T-helper 17 cell (primary cell): ENCODE data around the gene LSM3. TPM values are rescaled to one million over a fixed set of nuclear protein-coding genes. Genes with fewer than 3 reads are reported as not detected.

Source experiments
- ATAC-seq: fragments of 150-1000 bp; cut with Tn5 transposase; 2 replicates; pipeline ENCODE4 v1.10.0; 2021; ENCODE audit warnings: mild to moderate bottlenecking, moderate library complexity
- DNase-seq, 3 donors: peaks; one replicate each; pipeline versions ENCODE4 v3.0.0 to v3.0.0-alpha.2; 2020 to 2021
- H3K9me3 ChIP-seq: one replicate; pipeline ENCODE4 v1.7.0; 2013; ENCODE audit warnings: low read length, mild to moderate bottlenecking; ENCODE audit not compliant: control insufficient read depth, poor library complexity, severe bottlenecking
- H3K27ac Mint-ChIP-seq: one replicate; pipeline ENCODE4 v1.8.0; 2022; ENCODE audit warnings: mild to moderate bottlenecking, moderate library complexity, mixed read lengths
- H3K27me3 Mint-ChIP-seq: one replicate; pipeline ENCODE4 v1.8.0; 2022; ENCODE audit warnings: mixed read lengths
- H3K36me3 Mint-ChIP-seq: one replicate; pipeline ENCODE4 v1.8.0; 2022; ENCODE audit warnings: low read depth, mixed read lengths
- H3K4me1 Mint-ChIP-seq: one replicate; pipeline ENCODE4 v1.8.0; 2022; ENCODE audit warnings: mild to moderate bottlenecking, mixed read lengths
- H3K4me3 Mint-ChIP-seq: one replicate; pipeline ENCODE4 v1.8.0; 2022; ENCODE audit warnings: mild to moderate bottlenecking, moderate library complexity, mixed read lengths
- total RNA-seq, 4 donors: library from RNA in 2 of 4; stranded (reverse) in 2 of 4; gene quantifications; one replicate each; pipeline ENCODE4 v1.2.3 and lab custom pipeline; 2022 to 2026

The LSM3 gene
- total RNA-seq, 2 donors from 2014 or later, result 5.5 to 6.3 TPM

DNA sequence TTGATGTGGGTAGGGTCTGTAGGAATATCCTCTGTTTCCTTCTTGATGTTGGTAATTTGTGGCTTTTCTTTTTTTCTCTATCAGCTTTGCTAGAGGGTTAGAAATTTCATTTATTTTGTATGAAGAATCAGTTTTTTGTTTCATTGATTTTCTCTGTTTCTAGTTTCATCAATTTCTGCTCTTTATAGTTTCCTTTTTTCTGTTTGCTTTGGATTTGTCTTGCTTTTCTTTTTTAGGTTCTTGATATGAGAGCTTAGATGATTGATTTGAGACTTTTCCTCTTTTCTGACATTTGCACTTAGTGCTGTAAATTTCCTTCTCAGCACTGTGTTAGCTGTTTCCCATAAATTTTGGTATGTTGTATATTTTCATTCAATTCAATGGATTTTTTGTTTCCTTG, 61.3 kb downstream of the LSM3 start:
- Mint-ChIP-seq H3K27me3 (peaks cover 44% of the 10 kb centered on the region), H3K27ac (no peak overlapping the region), H3K36me3 (peaks cover 3% of the 10 kb centered on the region), H3K4me3 (no peak overlapping the region), H3K4me1 (peaks cover 2% of the 10 kb centered on the region)
- H3K9me3 ChIP-seq, result no peaks in the 10 kb centered on the region
- DNase-seq, result no peak
- ATAC-seq, result no peak

DNA sequence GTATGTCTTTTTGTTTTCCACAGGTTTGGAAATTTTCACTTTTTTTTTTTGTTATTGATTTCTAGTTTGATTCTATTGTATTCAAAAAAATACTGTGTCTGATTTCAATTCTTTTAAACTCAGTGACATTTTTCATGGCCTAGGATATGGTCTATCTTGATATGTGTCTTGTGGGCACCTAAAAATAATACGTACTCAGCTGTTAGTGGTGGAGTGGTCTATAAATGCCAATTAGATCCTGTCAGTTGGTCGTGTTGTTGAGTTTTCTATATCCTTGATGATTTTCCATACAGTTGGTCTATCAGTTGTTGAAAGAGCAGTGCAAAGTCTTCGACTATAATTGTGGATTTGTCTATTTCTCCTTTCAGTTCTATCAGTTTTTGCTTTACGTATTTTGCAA, 61.7 kb downstream of the LSM3 start:
- peaks cover 3% of the 10 kb centered on the region for H3K36me3 Mint-ChIP-seq
- ATAC-seq (no peak), DNase-seq (no peak)
- H3K4me1 Mint-ChIP-seq, result peaks cover 2% of the 10 kb centered on the region
- no peaks in the 10 kb centered on the region for H3K9me3 ChIP-seq
- no peak overlapping the region for H3K4me3 Mint-ChIP-seq
- H3K27me3 Mint-ChIP-seq, result peaks cover 44% of the 10 kb centered on the region
- no peak overlapping the region for H3K27ac Mint-ChIP-seq

DNA sequence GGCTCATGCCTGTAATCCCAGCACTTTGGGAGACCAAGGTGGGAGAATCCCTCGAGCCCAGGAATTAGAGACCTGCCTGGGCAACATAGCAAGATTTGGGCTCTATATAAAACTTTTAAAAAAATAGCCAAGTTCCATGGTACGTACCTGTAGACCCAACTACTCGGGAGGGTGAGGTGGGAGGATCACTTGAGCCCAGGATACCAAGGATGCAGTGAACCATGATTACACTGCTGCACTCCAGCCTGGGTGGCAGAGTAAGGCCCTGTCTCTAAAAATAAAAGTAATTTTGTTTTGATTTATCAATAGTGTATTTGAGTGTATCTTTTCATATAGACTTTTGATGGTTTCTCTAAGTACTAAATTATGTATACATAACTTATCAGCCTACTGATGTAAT, 63.1 kb downstream of the LSM3 start:
- H3K4me3 Mint-ChIP-seq, result no peak overlapping the region
- peaks cover 46% of the 10 kb centered on the region for H3K27me3 Mint-ChIP-seq
- no peaks in the 10 kb centered on the region for H3K9me3 ChIP-seq
- peaks cover 3% of the 10 kb centered on the region for H3K36me3 Mint-ChIP-seq
- H3K27ac Mint-ChIP-seq, result no peak overlapping the region
- ATAC-seq, result no peak
- H3K4me1 Mint-ChIP-seq, result peaks cover 2% of the 10 kb centered on the region
- no peak for DNase-seq

DNA sequence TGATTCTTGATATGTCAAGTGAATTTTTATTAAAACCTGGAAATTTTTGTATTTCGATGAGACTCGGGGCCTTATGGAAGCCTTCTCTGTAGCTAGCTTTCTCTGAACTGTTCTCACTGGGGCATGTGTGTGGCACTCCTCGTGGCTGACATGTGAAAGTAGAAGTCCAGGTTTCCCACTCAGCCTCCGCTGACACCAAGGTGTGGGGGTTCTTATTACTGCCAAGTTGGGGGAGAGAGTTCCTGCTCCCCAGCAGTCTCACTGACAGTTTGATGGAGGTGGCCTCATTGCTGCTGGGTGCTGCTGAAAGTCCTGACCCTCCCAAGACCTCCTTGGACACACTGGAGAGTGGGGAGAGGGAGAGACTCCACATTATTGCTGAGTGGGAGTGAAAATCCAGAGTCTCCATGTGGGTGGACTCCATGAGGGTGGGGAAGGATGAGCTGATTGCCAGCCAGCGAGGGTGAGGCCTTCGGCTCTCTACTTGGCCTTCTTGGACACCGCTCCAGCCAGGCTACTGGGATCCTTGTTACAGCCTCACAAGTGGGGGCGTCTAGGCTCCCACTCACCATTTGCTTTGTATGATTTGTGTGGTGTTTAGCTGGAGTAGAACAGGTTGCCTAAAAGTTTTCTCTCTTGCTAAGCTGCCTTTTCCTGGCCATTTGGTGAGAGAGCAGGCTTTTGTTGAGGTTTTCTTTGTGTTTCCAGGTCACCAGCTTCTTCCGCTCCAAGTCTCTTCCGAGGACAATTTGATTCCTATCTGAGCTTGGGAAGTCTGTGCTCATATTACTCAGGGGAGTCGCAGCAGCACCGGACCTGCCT, 64.1 kb downstream of the LSM3 start:
- Mint-ChIP-seq H3K36me3 (peaks cover 3% of the 10 kb centered on the region), H3K27me3 (peaks cover 51% of the 10 kb centered on the region), H3K27ac (peak overlapping the region; percentile 63), H3K4me1 (peaks cover 2% of the 10 kb centered on the region), H3K4me3 (no peak overlapping the region)
- H3K9me3 ChIP-seq, result no peaks in the 10 kb centered on the region
- no peak for DNase-seq
- no peak for ATAC-seq

DNA sequence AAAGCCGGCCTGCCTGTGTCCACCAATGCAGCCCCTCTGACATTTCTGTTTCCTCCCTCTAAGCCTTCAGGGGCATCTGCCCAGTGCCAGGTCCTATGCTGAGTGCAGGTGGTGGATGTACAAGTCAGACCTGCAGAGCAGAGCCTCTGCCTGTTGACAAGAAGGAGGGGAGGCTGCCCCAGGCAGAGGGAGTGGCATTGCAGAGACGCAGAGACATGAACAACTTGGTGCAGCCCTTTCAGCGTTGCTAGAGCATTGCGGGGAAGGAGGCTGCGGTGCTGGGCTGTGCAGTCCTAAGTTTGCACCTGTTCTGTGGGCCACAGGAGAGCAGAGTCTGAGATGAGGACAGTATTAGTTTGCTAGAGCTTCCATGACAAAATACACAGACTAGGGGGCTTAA, 65.2 kb downstream of the LSM3 start:
- no peaks in the 10 kb centered on the region for H3K9me3 ChIP-seq
- Mint-ChIP-seq H3K36me3 (peaks cover 3% of the 10 kb centered on the region), H3K4me3 (no peak overlapping the region), H3K27me3 (peaks cover 46% of the 10 kb centered on the region), H3K4me1 (peaks cover 2% of the 10 kb centered on the region), H3K27ac (no peak overlapping the region)
- no peak for DNase-seq
- ATAC-seq, result no peak

DNA sequence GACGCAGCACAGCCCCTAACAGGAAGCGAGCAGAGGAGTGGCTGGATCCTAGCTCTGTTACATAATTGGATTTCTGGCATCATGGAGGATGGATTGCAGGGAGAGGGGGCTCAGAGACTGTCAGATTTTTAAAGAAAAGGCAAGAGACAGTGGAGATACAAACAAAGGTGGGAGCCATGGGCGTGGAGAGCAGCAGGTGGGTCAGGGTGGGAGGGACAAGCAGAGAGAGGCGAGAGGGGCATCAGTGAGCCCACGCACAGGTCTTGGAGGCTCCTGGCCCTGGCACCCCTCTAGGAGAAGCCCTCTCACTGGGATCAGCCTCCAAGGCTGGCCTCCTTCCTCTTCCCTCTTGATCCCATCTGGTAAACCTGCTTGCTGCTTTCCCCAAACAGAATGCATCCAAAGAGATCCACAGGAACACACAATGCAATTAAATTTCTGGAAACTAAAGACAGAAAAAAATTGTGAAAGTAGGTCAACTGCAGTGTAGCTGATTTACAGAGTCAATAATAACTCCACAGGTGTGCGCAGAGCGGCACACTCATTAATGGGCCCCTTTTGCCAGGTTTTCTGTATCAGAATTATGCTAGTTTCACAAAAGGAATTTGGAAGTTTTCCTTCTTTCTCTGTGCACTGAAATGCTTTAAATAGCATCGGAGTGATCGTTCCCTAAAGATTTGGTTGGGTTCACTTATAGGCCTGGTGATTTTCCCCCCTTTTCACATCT, 66.1 kb downstream of the LSM3 start:
- ATAC-seq (no peak), DNase-seq (no peak)
- peaks cover 3% of the 10 kb centered on the region for H3K36me3 Mint-ChIP-seq
- H3K9me3 ChIP-seq, result no peaks in the 10 kb centered on the region
- no peak overlapping the region for H3K4me3 Mint-ChIP-seq
- H3K27me3 Mint-ChIP-seq, result peaks cover 50% of the 10 kb centered on the region
- no peak overlapping the region for H3K27ac Mint-ChIP-seq
- H3K4me1 Mint-ChIP-seq, result peaks cover 2% of the 10 kb centered on the region

DNA sequence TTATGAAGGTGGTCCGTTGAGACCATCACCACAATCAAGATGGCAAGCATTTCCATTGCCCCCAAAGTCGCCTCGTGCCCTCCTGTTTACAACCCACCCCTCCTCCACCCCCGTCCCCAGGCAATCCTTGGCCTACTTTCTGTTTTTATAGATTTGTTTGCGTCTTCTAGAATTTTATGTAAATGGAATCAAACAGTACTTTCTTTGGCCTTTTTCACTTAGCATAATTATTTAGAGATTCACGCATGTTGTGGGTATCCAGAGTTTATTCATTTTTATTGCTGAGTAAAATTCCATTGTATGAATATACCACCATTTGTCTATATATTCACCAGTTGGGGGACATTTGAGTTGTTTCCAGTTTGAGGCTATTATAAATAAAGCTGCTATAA, 66.6 kb downstream of the LSM3 start:
- no peak for ATAC-seq
- peaks cover 50% of the 10 kb centered on the region for H3K27me3 Mint-ChIP-seq
- no peak overlapping the region for H3K27ac Mint-ChIP-seq
- H3K4me3 Mint-ChIP-seq, result no peak overlapping the region
- no peak for DNase-seq
- H3K36me3 Mint-ChIP-seq, result peaks cover 3% of the 10 kb centered on the region
- no peaks in the 10 kb centered on the region for H3K4me1 Mint-ChIP-seq
- H3K9me3 ChIP-seq, result no peaks in the 10 kb centered on the region

DNA sequence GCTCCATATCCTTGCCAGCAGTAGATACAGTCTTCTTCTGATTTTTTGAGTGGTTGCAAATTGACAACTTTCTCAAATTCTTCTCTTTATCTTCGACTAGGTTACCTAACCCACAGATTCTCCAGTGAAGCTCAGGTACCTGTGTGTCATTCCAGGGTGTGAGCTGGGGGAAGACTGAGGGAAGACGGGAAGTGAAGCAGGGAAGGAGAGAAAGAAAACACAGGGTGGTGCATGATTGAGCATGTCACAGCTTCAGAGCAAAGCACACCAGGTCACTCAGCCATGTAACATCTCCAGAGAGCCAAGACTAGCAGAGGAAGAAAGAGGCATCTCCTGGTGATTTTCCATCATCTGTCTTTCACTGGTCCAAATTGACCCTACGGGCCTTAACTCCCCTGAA, 67.2 kb downstream of the LSM3 start:
- ATAC-seq (no peak), DNase-seq (no peak)
- Mint-ChIP-seq H3K27ac (no peak overlapping the region), H3K36me3 (peaks cover 3% of the 10 kb centered on the region), H3K4me3 (no peak overlapping the region), H3K27me3 (peaks cover 50% of the 10 kb centered on the region), H3K4me1 (no peaks in the 10 kb centered on the region)
- H3K9me3 ChIP-seq, result no peaks in the 10 kb centered on the region

DNA sequence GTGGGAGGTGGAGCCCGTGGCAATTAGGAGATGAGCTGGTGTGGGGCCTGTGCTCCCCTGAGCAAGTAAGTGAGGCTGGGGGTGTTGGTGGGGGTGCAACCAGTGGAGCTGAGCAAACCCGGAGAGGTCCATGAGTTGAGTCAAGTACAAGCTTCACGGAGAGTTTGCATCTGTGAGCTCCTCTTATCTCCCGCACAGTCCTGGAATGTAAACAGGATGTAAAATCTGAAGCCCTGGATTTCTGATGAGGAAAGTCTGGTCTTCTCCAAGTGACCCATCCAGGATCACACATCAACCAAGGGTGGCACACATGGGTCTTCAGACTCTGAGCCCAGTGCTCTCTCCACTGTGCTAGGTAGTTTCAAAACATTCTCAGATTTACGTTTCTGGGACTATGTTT, 67.8 kb downstream of the LSM3 start:
- Mint-ChIP-seq H3K27ac (no peak overlapping the region), H3K4me1 (no peaks in the 10 kb centered on the region), H3K27me3 (peaks cover 50% of the 10 kb centered on the region)

DNA sequence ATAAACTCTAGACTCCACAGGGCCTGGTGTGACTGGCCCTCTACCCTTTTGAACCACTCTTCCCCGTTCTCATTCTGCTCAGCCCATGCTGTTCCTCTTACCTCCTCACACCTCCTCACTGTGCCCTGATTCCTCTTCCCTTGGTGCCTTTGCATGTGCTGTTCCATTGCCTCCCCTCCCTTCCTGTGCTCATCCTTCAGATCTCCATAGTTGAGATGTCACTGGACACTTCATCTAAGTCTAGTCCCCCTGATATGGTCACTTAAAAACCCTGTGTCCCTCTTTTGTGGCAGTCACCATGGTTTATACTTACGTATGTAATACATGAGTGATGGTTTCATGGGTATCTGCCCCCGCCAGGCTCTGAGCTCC, 69.8 kb downstream of the LSM3 start:
- Mint-ChIP-seq H3K4me1 (no peaks in the 10 kb centered on the region), H3K27me3 (peaks cover 48% of the 10 kb centered on the region), H3K27ac (no peak overlapping the region), H3K4me3 (no peak overlapping the region), H3K36me3 (peaks cover 3% of the 10 kb centered on the region)
- DNase-seq (no peak), ATAC-seq (no peak)
- no peaks in the 10 kb centered on the region for H3K9me3 ChIP-seq

More for the DNA sequence above, 67.8 kb downstream of the LSM3 start:
- H3K9me3 ChIP-seq, result no peaks in the 10 kb centered on the region
- no peak overlapping the region for H3K4me3 Mint-ChIP-seq
- no peak for ATAC-seq
- peaks cover 3% of the 10 kb centered on the region for H3K36me3 Mint-ChIP-seq
- DNase-seq, result no peak

DNA sequence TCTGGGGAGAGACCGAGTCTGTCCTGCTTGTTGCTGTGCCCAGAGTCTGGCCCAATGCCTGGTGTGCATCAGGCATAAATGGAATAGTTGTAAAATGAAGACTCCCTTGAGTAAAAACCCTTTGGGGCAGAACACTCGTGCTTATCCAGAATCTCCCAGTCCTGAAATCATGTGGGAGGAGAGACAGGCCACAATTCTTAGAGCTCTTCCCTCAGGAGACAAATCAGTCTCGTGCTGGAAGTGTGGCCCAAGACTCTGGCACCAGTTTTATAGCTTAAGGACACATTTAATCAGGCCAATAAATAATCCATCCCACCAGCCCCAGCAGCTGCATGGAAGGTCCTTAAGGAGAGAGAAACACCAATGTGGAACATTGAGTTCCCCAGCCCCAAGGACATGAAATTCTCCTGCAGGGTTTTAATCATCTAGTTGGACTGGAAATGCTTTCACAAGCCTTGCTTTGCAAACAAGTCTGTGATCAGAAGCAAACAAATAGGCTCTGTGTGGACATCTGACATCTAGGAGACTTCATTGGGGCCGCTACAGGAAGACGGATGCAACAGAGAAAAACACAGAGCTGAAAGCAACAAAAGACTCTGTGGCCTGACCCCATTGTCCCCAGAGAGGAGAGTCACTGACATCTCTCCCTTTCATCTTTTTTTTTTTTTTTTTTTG, 70.4 kb downstream of the LSM3 start:
- peaks cover 48% of the 10 kb centered on the region for H3K27me3 Mint-ChIP-seq
- ATAC-seq (no peak), DNase-seq (no peak)

More for the DNA sequence above, 70.4 kb downstream of the LSM3 start:
- no peaks in the 10 kb centered on the region for H3K9me3 ChIP-seq
- Mint-ChIP-seq H3K4me3 (no peak overlapping the region), H3K4me1 (no peaks in the 10 kb centered on the region), H3K36me3 (peaks cover 3% of the 10 kb centered on the region), H3K27ac (no peak overlapping the region)
